H9 (cell line): ENCODE measurements around the gene UTP15. TPM values are rescaled to one million over a fixed set of nuclear protein-coding genes. Genes with fewer than 3 reads are reported as not detected.

Experiments used
- DNase-seq: peaks from one replicate; pipeline ENCODE4 v3.0.0-alpha.2; 2017
- H2AFZ ChIP-seq: one replicate; pipeline ENCODE4 v1.6.1; 2013; ENCODE audit warnings: mild to moderate bottlenecking, low read length, control low read depth, moderate library complexity
- H2AK5ac ChIP-seq: 2 replicates; pipeline ENCODE4 v1.6.1; 2013; ENCODE audit warnings: low read length, control low read depth, mixed read lengths; ENCODE audit not compliant: insufficient read length
- H2BK120ac ChIP-seq: one replicate; pipeline ENCODE4 v1.6.1; 2013; ENCODE audit warnings: low read depth, mild to moderate bottlenecking, low read length, control low read depth, inconsistent platforms; ENCODE audit not compliant: poor library complexity, severe bottlenecking
- H2BK12ac ChIP-seq: 2 replicates; pipeline ENCODE4 v1.6.1; 2013; ENCODE audit warnings: low read length, control low read depth, mixed read lengths, low read depth; ENCODE audit not compliant: insufficient read length
- H2BK15ac ChIP-seq: 2 replicates; pipeline ENCODE4 v1.6.1; 2013; ENCODE audit warnings: low read depth, low read length, control low read depth
- H2BK20ac ChIP-seq: one replicate; pipeline ENCODE4 v1.6.1; 2013; ENCODE audit warnings: low read depth, mild to moderate bottlenecking, low read length, control low read depth, inconsistent platforms; ENCODE audit not compliant: poor library complexity, severe bottlenecking
- H2BK5ac ChIP-seq: 2 replicates; pipeline ENCODE4 v1.6.1; 2013; ENCODE audit warnings: low read length, control low read depth, mixed read lengths; ENCODE audit not compliant: insufficient read length
- H3K14ac ChIP-seq: 2 replicates; pipeline ENCODE4 v1.6.1; 2013; ENCODE audit warnings: low read length, control low read depth; ENCODE audit not compliant: insufficient read depth
- H3K18ac ChIP-seq: 2 replicates; pipeline ENCODE4 v1.6.1; 2013; ENCODE audit warnings: low read depth, mild to moderate bottlenecking, mixed read lengths, low read length, control low read depth; ENCODE audit not compliant: insufficient read length
- H3K23ac ChIP-seq: 2 replicates; pipeline ENCODE4 v1.6.1; 2013; ENCODE audit warnings: low read length, control low read depth, mixed read lengths, low read depth; ENCODE audit not compliant: insufficient read length
- H3K23me2 ChIP-seq: 2 replicates; pipeline ENCODE4 v1.6.1; 2013; ENCODE audit warnings: low read depth, mild to moderate bottlenecking, mixed read lengths, low read length, control low read depth; ENCODE audit not compliant: insufficient read length, poor library complexity, severe bottlenecking
- H3K27ac ChIP-seq: 2 replicates; pipeline ENCODE4 v1.5.1; 2013; ENCODE audit warnings: low read length, control low read depth, mixed read lengths, low read depth; ENCODE audit not compliant: insufficient read length
- H3K27me3 ChIP-seq: 2 replicates; pipeline ENCODE4 v1.6.1; 2013; ENCODE audit warnings: low read length, control low read depth, inconsistent platforms; ENCODE audit not compliant: insufficient read depth
- H3K4ac ChIP-seq: 2 replicates; pipeline ENCODE4 v1.6.1; 2013; ENCODE audit warnings: low read depth, mild to moderate bottlenecking, control low read depth, inconsistent platforms, low read length, moderate library complexity
- H3K4me1 ChIP-seq: 2 replicates; pipeline ENCODE4 v1.6.1; 2013; ENCODE audit warnings: low read length, control low read depth, inconsistent platforms; ENCODE audit not compliant: insufficient read depth
- H3K4me2 ChIP-seq: 2 replicates; pipeline ENCODE4 v1.6.1; 2013; ENCODE audit warnings: low read length, control low read depth, mixed read lengths; ENCODE audit not compliant: insufficient read length, insufficient read depth
- H3K56ac ChIP-seq: 2 replicates; pipeline ENCODE4 v1.6.1; 2013; ENCODE audit warnings: low read depth, mild to moderate bottlenecking, mixed read lengths, low read length, control low read depth; ENCODE audit not compliant: insufficient read length
- H3K79me1 ChIP-seq: 2 replicates; pipeline ENCODE4 v1.6.1; 2013; ENCODE audit warnings: low read depth, mild to moderate bottlenecking, moderate library complexity, low read length, control low read depth, inconsistent platforms; ENCODE audit not compliant: insufficient read depth, poor library complexity, severe bottlenecking
- H3K79me2 ChIP-seq: 2 replicates; pipeline ENCODE4 v1.6.1; 2013; ENCODE audit warnings: low read length, control low read depth, inconsistent platforms; ENCODE audit not compliant: insufficient read depth
- H3K9ac ChIP-seq: 2 replicates; pipeline ENCODE4 v1.6.1; 2013; ENCODE audit warnings: low read length, control low read depth, mixed read lengths; ENCODE audit not compliant: insufficient read length; ENCODE audit errors: extremely low read depth
- H3K9me3 ChIP-seq: one replicate; pipeline ENCODE4 v1.6.1; 2013; ENCODE audit warnings: low read depth, low read length, inconsistent platforms; ENCODE audit not compliant: control insufficient read depth
- H3T11ph ChIP-seq: one replicate; pipeline ENCODE4 v1.6.1; 2013; ENCODE audit warnings: mild to moderate bottlenecking, low read length, control low read depth, inconsistent platforms
- H4K20me1 ChIP-seq: one replicate; pipeline ENCODE4 v1.6.1; 2013; ENCODE audit not compliant: control insufficient read depth, insufficient read length, insufficient read depth
- H4K5ac ChIP-seq: 2 replicates; pipeline ENCODE4 v1.6.1; 2013; ENCODE audit warnings: low read depth, mild to moderate bottlenecking, mixed read lengths, low read length, control low read depth; ENCODE audit not compliant: insufficient read length
- H4K8ac ChIP-seq: replicated peaks from 2 replicates; pipeline ENCODE4 v1.6.1; 2013; ENCODE audit warnings: low read length, control low read depth, mixed read lengths, low read depth; ENCODE audit not compliant: insufficient read length
- H4K91ac ChIP-seq: 2 replicates; pipeline ENCODE4 v1.6.1; 2013; ENCODE audit warnings: low read depth, mild to moderate bottlenecking, moderate library complexity, mixed read lengths, low read length, control low read depth; ENCODE audit not compliant: insufficient read length
- H3K27ac Mint-ChIP-seq, 3 experiments: 2 replicates in 2 of 3; 3 replicates in 1 of 3; pipeline ENCODE4 v1.8.0; 2020 to 2021; ENCODE audit warnings: mixed read lengths in 3 of 3, mild to moderate bottlenecking in 1 of 3, moderate library complexity in 1 of 3
- H3K27me3 Mint-ChIP-seq: 2 replicates; pipeline ENCODE4 v1.8.0; 2021; ENCODE audit warnings: low read depth, mild to moderate bottlenecking, moderate library complexity, mixed read lengths
- H3K36me3 Mint-ChIP-seq, 3 experiments: 2 replicates in 2 of 3; 3 replicates in 1 of 3; pipeline ENCODE4 v1.8.0; 2020 to 2021; ENCODE audit warnings: low read depth in 3 of 3, mixed read lengths in 3 of 3; ENCODE audit not compliant: insufficient read depth in 1 of 3
- H3K4me1 Mint-ChIP-seq, 2 experiments: 2 replicates each; pipeline ENCODE4 v1.8.0; 2020; ENCODE audit warnings: mixed read lengths in 2 of 2
- H3K4me3 Mint-ChIP-seq, 2 experiments: 2 replicates in 1 of 2; 3 replicates in 1 of 2; pipeline ENCODE4 v1.8.0; 2020 to 2021; ENCODE audit warnings: mild to moderate bottlenecking in 2 of 2, mixed read lengths in 2 of 2, moderate library complexity in 1 of 2
- H3K9me3 Mint-ChIP-seq, 2 experiments: 2 replicates in 1 of 2; 3 replicates in 1 of 2; pipeline ENCODE4 v1.8.0; 2020; ENCODE audit warnings: mild to moderate bottlenecking in 2 of 2, mixed read lengths in 2 of 2, moderate library complexity in 1 of 2
- CTCF ChIP-seq: fragments of 200-600 bp; sonication (generic); conservative IDR thresholded peaks from 3 replicates; pipeline ENCODE4 v1.8.0; 2021; ENCODE audit warnings: antibody characterized with exemption, mild to moderate bottlenecking
- WGBS: extraction: QIAGEN DNeasy Blood & Tissue Kit; methylation state at CpG from one replicate; pipeline ENCODE4 v1.1.7; 2013; ENCODE audit warnings: missing lambda C conversion rate, low lambda C conversion rate, mixed read lengths; ENCODE audit not compliant: insufficient read length; ENCODE audit errors: extremely low coverage; 5-methylcytosine and 5-hydroxymethylcytosine counted together
- total RNA-seq: library from RNA; stranded (reverse); gene quantifications from 2 replicates; pipeline ENCODE4 v1.2.1, GENCODE V29; 2021

Gene UTP15
- total RNA-seq, 1 experiment from 2014 or later = 43.5 TPM

- H4K8ac ChIP-seq = no peak overlapping the region
- H2BK12ac ChIP-seq = no peak overlapping the region
- no peaks in the 10 kb centered on the region for H3K9me3 ChIP-seq
- no peak overlapping the region for H2BK5ac ChIP-seq
- Mint-ChIP-seq H3K9me3 (peaks cover 4 to 7% of the 10 kb centered on the region in 2 experiments; a peak in 4 of 5 replicates), H3K4me1 (no peaks in the 10 kb centered on the region), H3K4me3 (no peak overlapping the region), H3K27ac (no peak overlapping the region), H3K36me3 (no peaks in the 10 kb centered on the region), H3K27me3 (peaks cover 2% of the 10 kb centered on the region)
- no peak overlapping the region for H4K5ac ChIP-seq
- H3K4ac ChIP-seq = no peak overlapping the region
- no peaks in the 10 kb centered on the region for H3K4me1 ChIP-seq
- H3K79me1 ChIP-seq = no peaks in the 10 kb centered on the region
- H3T11ph ChIP-seq = no peak overlapping the region
- WGBS = no CpG with 5 or more reads among the region's 3 CpGs
- no peak overlapping the region for H3K9ac ChIP-seq
- no peaks in the 10 kb centered on the region for H3K27me3 ChIP-seq
- no peaks in the 10 kb centered on the region for H3K23me2 ChIP-seq
- H2BK20ac ChIP-seq = no peak overlapping the region
- H2BK15ac ChIP-seq = no peak overlapping the region
- no peak overlapping the region for H4K91ac ChIP-seq
- no peak for DNase-seq
- no peaks in the 10 kb centered on the region for H3K79me2 ChIP-seq
- H4K20me1 ChIP-seq = no peaks in the 10 kb centered on the region
- no peak for TF ChIP-seq CTCF
- no peak overlapping the region for H2BK120ac ChIP-seq
- no peak overlapping the region for H3K18ac ChIP-seq
- no peak overlapping the region for H2AK5ac ChIP-seq
- no peak overlapping the region for H3K27ac ChIP-seq
- no peak overlapping the region for H3K23ac ChIP-seq
- H3K4me2 ChIP-seq = no peak overlapping the region
- no peak overlapping the region for H3K56ac ChIP-seq
- H3K14ac ChIP-seq = no peak overlapping the region
- H2AFZ ChIP-seq = no peak overlapping the region
Measured at GRCh38 chr5:73599380-73599779, 33.8 kb downstream of the UTP15 start.
